ENCODE data around the gene RNF212B.
"Not testable (repeated sequence)": the region's sequence is repeated elsewhere in the genome, so short reads cannot be mapped to it uniquely, and the experiment has no call there.

Gene RNF212B, protein sequence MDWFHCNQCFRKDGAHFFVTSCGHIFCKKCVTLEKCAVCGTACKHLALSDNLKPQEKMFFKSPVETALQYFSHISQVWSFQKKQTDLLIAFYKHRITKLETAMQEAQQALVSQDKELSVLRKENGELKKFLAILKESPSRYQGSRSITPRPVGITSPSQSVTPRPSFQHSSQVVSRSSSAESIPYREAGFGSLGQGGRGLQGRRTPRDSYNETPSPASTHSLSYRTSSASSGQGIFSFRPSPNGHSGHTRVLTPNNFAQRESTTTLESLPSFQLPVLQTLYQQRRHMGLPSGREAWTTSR

DNA sequence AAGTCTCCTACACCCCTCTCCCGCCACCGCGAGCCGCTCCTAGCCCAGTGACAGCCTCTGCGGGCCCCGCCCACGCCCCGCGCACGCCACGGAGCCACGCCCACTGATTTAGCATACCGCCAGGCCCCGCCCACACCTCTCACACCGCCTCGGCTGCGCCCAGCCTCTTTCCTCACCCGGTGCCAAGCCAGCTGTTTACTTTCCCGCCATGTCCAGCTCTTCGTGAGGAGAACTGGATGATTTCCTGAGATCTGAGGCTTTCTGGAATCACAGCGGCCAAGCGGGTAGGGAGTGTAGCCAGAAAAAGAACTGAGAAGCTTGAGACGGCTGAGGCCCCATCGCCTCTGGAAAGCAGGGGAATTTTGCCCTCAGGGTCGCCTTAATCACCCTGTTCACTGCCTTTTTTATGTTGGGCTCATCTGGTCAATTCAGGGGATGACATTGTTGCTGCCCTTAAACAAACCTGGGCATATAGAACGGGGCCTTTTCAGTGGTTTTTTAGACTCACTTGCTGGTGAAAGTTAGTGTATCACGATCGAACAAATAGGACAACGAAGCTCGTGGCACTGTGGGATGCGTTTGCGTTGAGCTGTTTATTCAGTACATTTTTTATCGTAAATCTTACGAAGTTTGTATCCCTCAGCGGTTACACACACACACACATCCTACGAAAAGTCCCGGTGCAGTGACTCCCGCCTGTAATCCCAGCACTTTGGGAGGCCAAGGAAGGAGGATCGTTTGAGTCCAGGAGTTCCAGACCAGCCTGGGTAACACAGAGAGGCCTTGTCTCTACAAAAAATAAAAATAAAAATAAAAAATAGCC lies at the start of gene RNF212B:
RNF212B (plus strand) TSS at position 165 of the 823 bp plus-strand sequence. CDS start 2,410 bp downstream, outside the sequence.
- H3K4me3 Mint-ChIP-seq = peak within 1 kb of the TSS; percentile 31
- H3K4me1 Mint-ChIP-seq (ENCODE audit: low read depth) = peaks cover 5% of the 10 kb centered on the region
- no peaks in the 10 kb centered on the region for H3K36me3 Mint-ChIP-seq (ENCODE audit: low read depth)
- H3K9me3 Mint-ChIP-seq = no peaks in the 10 kb centered on the region
- H3K27me3 Mint-ChIP-seq (ENCODE audit: low read depth) = peaks cover 11% of the 10 kb centered on the region
- no peak within 1 kb of the TSS for H3K27ac Mint-ChIP-seq

DNA sequence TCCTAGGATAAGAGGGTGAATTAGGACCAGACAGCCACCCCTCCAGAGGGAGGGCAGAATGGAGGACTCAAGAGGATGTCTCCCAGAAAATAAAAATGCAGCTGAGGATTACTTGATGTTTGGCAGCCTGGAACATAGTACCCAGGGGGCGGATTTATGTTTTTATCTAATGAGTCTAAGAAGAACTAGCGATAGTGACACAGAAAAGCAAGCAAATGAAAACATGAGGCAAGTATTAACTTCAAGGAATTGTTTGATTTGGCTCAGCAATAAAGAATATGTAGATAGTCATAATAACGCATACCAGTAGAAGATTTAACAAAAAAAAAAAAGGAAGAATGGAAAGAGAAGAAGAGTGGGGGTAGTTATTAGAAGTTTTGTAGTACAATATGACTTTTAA lies 44.3 kb upstream of the RNF212B start:
- Mint-ChIP-seq H3K4me3 (no peak overlapping the region), H3K27ac (no peak overlapping the region), H3K36me3 (ENCODE audit: low read depth) (no peaks in the 10 kb centered on the region), H3K4me1 (ENCODE audit: low read depth) (no peaks in the 10 kb centered on the region), H3K27me3 (ENCODE audit: low read depth) (peaks cover 12% of the 10 kb centered on the region), H3K9me3 (no peaks in the 10 kb centered on the region)

DNA sequence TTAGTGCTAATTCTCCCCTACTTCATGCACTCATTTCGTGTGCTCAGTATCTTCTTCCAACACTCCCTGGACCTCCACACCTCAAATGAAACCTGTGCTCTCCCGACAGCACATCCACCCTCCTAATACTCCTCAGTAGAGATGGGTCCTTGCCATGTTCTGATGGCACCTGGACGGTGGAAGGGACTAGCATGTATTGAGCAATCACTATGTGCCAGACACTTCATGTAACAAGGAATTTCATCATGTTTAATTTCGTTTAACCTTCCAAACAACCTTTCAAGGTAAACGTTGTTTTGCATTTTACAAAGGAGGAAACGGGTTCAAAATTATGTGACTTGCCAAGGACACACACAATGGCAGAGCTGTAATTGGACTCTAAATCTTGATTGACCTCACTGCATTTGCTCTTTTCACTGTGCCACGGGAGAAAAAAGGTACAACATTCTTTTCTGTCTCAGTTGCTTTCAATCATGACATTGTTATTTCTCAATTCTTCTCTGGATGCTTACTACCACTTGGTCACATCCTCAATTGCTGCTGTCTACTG lies 42.1 kb upstream of the RNF212B start:
- H3K9me3 Mint-ChIP-seq = no peaks in the 10 kb centered on the region
- no peaks in the 10 kb centered on the region for H3K36me3 Mint-ChIP-seq (ENCODE audit: low read depth)
- no peak overlapping the region for H3K27ac Mint-ChIP-seq
- no peak overlapping the region for H3K4me3 Mint-ChIP-seq
- H3K27me3 Mint-ChIP-seq (ENCODE audit: low read depth) = peaks cover 8% of the 10 kb centered on the region
- no peaks in the 10 kb centered on the region for H3K4me1 Mint-ChIP-seq (ENCODE audit: low read depth)

DNA sequence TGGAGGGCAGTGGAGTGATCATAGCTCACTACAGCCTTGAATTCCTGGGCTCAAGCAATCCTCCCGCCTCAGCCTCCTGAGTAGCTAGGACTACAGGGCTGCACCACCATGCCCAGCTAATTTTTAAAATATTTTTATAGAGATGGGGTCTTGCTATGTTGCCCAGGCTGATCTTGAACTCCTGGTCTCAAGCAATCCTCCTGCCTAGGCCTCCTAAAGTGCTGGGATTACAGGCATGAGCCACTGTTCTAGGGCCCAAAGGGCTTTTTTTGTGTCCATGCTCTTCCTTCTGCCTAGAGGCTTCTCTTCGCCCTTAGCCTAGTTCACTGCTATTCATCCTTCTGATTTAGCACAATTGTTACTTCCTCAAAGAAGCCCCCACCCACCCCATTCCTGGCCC lies 41.2 kb upstream of the RNF212B start:
- not testable (repeated sequence) for H3K9me3 Mint-ChIP-seq; H3K4me1 Mint-ChIP-seq (ENCODE audit: low read depth); H3K4me3 Mint-ChIP-seq; H3K27ac Mint-ChIP-seq; H3K36me3 Mint-ChIP-seq (ENCODE audit: low read depth); H3K27me3 Mint-ChIP-seq (ENCODE audit: low read depth)

DNA sequence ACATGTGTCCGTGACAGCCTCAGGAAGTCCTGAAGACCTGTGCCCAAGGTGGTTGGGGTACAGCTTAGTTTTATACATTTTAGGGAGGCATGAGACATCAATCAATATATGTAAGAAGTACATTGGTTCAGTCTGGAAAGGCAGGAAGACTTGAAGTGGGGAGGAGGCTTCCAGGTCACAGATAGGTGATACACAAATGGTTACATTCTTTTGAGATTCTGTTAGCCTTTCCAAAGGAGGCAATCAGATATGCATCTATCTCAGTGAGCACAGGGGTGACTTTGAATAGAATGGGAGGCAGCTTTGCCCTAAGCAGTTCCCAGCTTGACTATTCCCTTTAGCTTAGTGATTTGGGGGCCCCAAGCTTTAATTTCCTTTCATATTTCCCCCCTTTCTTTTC lies 38.6 kb upstream of the RNF212B start:
- H3K4me3 Mint-ChIP-seq; H3K9me3 Mint-ChIP-seq; H3K36me3 Mint-ChIP-seq (ENCODE audit: low read depth); H3K27ac Mint-ChIP-seq; H3K27me3 Mint-ChIP-seq (ENCODE audit: low read depth); H3K4me1 Mint-ChIP-seq (ENCODE audit: low read depth): not testable (repeated sequence)

DNA sequence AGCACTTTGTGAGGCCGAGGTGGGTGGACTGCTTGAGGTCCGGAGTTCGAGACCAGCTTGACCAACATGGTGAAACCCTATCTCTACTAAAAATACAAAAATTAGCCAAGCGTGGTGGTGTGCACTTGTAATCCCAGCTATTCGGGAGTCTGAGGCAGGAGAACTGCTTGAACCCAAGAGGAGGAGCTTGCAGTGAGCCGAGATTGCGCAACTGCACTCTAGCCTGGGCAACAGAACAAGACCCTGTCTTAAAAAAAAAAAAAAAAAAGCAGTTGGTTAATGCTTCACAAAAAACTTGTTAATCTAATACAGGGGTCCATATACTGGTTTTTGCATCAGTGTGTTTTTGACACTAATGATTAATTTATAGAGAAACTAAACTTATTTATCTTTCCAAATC lies 35.7 kb upstream of the RNF212B start:
- Mint-ChIP-seq H3K27me3 (ENCODE audit: low read depth) (peaks cover 21% of the 10 kb centered on the region), H3K9me3 (no peaks in the 10 kb centered on the region), H3K27ac (no peak overlapping the region), H3K4me3 (no peak overlapping the region), H3K4me1 (ENCODE audit: low read depth) (no peaks in the 10 kb centered on the region), H3K36me3 (ENCODE audit: low read depth) (no peaks in the 10 kb centered on the region)

DNA sequence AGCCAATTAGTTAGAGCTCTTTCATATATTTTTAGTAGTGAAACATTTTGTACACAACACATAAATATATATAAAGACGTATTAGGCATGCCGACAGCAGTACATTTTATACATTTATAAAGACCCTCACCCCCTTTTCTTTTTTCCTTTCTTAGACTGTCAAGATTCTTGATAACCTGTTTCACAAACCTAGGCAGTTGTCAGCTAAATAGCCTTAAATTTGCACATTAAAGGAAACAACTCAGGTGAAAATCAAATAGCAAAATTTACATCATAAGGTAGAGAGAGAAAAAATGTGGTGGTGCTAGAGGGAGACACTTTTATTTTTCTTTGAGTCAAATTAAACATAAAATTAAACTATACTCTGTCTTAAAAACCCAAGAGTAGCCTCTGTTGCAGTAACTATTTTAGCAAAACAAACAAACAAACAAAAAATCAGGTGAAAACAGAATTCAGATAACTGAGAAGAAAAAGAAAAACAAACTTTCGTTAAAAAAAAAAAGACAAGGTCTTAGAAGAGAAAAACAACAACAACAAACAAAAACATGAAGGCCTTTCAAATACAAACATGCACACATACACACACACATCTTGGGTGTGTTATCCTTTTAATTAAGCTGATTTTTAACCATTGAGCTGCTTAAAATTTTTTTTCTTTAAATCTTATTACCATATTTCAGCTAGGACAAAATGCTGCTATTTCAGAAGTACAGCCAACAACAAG lies 31.2 kb upstream of the RNF212B start:
- H3K27ac Mint-ChIP-seq = no peak overlapping the region
- peaks cover 33% of the 10 kb centered on the region for H3K27me3 Mint-ChIP-seq (ENCODE audit: low read depth)
- H3K4me1 Mint-ChIP-seq (ENCODE audit: low read depth) = no peaks in the 10 kb centered on the region
- H3K9me3 Mint-ChIP-seq = no peaks in the 10 kb centered on the region
- no peaks in the 10 kb centered on the region for H3K36me3 Mint-ChIP-seq (ENCODE audit: low read depth)
- no peak overlapping the region for H3K4me3 Mint-ChIP-seq

DNA sequence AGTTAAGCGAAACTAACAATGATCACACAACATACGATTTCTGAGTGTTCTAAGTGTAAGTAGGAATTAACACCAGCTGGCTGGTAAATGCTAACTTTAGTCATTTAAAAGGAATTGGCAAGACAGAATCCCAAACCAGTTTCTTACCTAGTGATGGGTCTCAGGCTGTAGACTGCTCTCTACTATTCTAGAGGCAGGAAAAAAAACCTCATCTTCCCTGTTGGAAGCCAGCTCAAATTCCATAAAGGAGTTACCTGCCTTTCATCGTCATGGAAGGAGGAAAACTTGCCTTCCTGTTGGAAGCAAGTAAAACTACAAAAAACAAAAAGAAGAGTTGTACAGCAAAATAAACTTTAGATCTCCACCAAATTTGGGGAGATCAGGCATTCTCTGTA lies 30.6 kb upstream of the RNF212B start:
- Mint-ChIP-seq H3K27ac (no peak overlapping the region), H3K9me3 (no peaks in the 10 kb centered on the region), H3K4me1 (ENCODE audit: low read depth) (no peaks in the 10 kb centered on the region), H3K4me3 (no peak overlapping the region), H3K27me3 (ENCODE audit: low read depth) (peaks cover 33% of the 10 kb centered on the region), H3K36me3 (ENCODE audit: low read depth) (no peaks in the 10 kb centered on the region)

DNA sequence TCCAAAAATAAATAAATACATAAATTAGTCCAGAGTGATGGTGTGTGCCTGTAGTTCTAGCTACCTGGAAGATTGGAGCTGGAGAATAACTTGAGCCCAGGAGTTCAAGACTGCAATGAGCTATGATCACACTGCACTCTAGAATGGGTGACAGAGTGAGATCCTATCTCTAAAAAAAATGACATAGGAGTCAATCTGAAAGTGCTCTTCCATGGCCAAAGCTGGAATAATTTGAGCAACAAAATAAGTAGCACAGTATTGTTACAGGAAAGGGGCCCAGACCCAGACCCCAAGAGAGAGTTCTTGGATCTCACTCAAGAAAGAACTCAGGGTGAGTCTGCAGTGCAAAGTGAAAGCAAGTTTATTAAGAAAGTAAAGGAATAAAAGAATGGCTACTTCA lies 29.4 kb upstream of the RNF212B start:
- Mint-ChIP-seq H3K36me3 (ENCODE audit: low read depth) (no peaks in the 10 kb centered on the region), H3K27ac (no peak overlapping the region), H3K4me3 (no peak overlapping the region), H3K9me3 (no peaks in the 10 kb centered on the region), H3K4me1 (ENCODE audit: low read depth) (no peaks in the 10 kb centered on the region), H3K27me3 (ENCODE audit: low read depth) (peaks cover 34% of the 10 kb centered on the region)

DNA sequence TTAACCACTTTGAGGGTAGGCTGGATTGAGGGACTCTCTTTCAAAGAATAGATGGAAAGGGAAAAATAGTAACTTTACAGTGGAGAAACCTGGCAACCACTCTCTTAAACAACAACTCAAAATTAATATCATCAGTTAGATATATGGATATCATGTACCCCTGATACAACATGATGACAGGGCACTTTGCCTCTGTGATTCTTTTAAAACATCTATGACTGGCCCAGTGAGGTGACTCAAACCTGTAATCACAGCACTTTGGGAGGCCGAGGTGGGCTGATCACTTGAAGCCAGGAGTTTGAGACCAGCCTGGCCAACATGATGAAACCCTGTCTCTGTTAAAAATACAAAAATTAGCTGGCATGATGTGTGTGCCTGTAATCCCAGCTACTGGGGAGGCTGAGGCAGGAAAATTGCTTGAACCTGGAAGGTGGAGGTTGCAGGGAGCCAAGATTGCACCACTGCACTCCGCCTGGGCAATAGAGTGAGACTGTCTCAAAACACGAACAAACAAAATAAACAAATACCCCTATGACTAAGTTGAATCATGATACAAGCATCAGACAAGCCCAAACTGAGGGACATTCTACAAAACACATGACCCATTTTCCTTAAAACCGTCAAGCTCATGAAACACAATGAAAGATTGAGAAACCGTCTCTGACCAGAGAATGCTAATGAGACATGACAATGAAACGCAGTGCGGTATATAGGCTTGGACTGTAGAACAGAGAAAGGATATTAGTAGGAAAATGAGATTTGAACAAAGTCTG lies 27.9 kb upstream of the RNF212B start:
- Mint-ChIP-seq H3K4me3 (no peak overlapping the region), H3K27ac (no peak overlapping the region), H3K4me1 (ENCODE audit: low read depth) (no peaks in the 10 kb centered on the region), H3K36me3 (ENCODE audit: low read depth) (no peaks in the 10 kb centered on the region), H3K27me3 (ENCODE audit: low read depth) (peaks cover 27% of the 10 kb centered on the region), H3K9me3 (no peaks in the 10 kb centered on the region)

DNA sequence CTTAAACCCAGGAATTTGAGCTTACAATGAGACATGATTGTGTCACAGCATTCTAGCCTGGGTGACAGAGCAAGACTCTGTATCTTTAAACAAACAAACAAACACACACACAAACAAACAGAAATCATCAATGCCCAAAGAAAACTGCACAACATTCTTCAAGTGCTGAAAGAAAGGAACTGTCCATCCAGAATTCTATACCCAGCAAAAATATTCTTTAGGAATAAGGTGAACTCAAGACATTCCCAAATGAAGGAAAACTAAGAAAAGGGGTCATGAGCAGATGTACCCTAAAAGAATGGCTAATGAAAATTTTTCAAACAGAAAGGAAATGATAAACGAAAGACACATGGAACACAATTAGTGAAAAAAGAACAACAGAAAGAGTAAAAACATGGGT lies 22.3 kb upstream of the RNF212B start:
- Mint-ChIP-seq H3K27me3 (ENCODE audit: low read depth) (peaks cover 23% of the 10 kb centered on the region), H3K4me3 (no peak overlapping the region), H3K36me3 (ENCODE audit: low read depth) (no peaks in the 10 kb centered on the region), H3K27ac (no peak overlapping the region), H3K9me3 (no peaks in the 10 kb centered on the region), H3K4me1 (ENCODE audit: low read depth) (no peaks in the 10 kb centered on the region)

DNA sequence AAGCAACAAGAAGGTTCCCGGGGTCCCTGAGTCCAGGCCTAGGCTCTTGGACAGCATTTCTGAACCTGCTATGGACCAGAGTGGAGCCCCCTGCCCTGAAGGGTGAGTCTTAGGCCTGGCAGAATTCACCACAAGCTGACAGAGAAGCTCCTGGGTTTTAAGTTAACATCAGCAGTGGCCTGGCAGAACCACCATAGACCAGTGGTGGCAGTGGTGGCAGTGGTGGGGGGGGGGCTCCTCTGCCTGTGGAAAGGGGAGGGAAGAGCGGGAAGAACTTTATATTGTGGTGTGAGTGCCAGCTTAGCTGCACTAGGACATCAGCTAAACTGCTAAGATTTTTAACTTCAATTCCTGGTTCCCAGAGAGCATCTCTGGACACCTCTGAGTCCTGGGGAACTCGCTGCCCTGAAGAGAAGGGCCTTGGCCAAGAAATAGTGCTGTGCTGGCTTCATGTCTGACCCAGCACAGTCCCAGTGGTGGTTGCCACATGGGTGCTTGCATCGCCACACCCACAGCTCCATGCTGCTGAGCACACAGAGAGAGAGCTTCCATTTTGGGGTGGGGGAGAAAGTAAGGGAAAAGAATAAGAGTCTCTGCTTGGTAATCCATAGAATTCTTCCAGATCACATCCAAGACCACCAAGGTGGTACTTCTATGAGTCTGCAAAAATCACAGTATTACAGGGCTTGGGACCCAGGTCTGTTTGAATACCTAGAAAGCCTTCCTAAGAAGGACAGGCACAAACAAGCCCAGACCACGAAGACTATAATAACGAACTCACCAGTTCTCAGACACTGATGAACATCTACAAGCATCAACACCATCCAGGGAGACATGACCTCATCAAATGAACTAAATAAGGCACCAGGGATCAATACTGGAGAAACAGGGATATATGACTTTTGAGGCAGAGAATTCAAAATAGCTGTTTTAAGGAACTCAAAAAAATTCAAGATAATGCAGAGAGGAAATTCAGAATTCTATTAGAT lies 20.4 kb upstream of the RNF212B start:
- H3K36me3 Mint-ChIP-seq (ENCODE audit: low read depth) = no peaks in the 10 kb centered on the region
- H3K4me3 Mint-ChIP-seq = no peak overlapping the region
- H3K9me3 Mint-ChIP-seq = no peaks in the 10 kb centered on the region
- no peaks in the 10 kb centered on the region for H3K4me1 Mint-ChIP-seq (ENCODE audit: low read depth)
- no peak overlapping the region for H3K27ac Mint-ChIP-seq
- peaks cover 36% of the 10 kb centered on the region for H3K27me3 Mint-ChIP-seq (ENCODE audit: low read depth)

DNA sequence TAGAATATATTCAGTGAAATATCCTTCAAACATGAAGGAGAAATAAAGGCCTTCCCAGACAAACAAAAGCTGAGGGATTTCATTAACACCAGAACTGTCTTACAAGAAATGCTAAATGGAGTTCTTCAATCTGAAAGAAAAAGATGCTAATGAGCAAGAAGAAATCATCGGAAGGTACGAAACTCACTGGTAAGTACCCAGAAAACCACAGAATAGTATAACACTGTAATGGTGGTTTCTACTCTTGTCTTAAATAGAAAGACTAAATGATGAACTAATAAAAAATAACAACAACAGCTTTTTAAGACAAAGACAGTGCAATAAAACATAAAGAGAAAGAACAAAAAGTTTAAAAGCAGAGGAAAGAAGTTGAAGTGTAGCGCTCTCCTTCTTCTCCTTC lies 18.7 kb upstream of the RNF212B start:
- H3K27ac Mint-ChIP-seq = no peak overlapping the region
- H3K27me3 Mint-ChIP-seq (ENCODE audit: low read depth) = peaks cover 36% of the 10 kb centered on the region
- H3K4me1 Mint-ChIP-seq (ENCODE audit: low read depth) = no peaks in the 10 kb centered on the region
- H3K36me3 Mint-ChIP-seq (ENCODE audit: low read depth) = no peaks in the 10 kb centered on the region
- no peak overlapping the region for H3K4me3 Mint-ChIP-seq
- H3K9me3 Mint-ChIP-seq = no peaks in the 10 kb centered on the region
